HFF-Myc (cell line): ENCODE measurements around the gene BRK1.

ENCODE experiments used
- DNase-seq: peaks from one replicate; pipeline ENCODE4 v3.0.0-alpha.2; 2011; ENCODE audit warnings: low read depth; ENCODE audit errors: extremely low read depth
- H3K4me3 ChIP-seq: replicated peaks from 2 replicates; pipeline ENCODE4 v1.5.1; 2011; ENCODE audit warnings: low read depth, mild to moderate bottlenecking, control low read depth, low read length
- TF ChIP-seq, protein P1 (sequence below): IDR thresholded peaks from 2 replicates; pipeline ENCODE4 v1.5.1; 2012; ENCODE audit warnings: mild to moderate bottlenecking, low read depth, low read length, control low read depth; ENCODE audit errors: missing control alignments

The BRK1 gene

DNA sequence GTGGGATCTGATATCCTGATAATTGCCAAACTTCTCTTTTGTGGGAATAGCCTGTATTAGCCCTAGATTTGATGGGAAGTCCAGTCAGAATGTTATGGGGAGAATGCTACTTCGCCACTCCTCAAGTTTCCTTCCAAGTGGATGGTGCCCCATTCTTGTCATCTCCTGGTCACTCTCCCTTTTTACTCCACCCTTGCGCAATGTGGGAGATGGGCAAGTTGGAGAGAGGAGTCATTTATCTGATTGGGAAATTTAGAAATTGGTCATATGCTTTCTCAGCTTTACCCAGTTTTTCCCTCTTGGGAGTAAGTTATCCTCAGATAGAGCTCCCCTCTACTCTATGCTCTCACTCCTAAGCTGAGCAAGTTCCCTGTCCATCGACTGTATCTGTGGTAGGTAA is 21.8 kb upstream of the BRK1 start:
- DNase-seq, result no peak
- TF ChIP-seq, protein P1, sequence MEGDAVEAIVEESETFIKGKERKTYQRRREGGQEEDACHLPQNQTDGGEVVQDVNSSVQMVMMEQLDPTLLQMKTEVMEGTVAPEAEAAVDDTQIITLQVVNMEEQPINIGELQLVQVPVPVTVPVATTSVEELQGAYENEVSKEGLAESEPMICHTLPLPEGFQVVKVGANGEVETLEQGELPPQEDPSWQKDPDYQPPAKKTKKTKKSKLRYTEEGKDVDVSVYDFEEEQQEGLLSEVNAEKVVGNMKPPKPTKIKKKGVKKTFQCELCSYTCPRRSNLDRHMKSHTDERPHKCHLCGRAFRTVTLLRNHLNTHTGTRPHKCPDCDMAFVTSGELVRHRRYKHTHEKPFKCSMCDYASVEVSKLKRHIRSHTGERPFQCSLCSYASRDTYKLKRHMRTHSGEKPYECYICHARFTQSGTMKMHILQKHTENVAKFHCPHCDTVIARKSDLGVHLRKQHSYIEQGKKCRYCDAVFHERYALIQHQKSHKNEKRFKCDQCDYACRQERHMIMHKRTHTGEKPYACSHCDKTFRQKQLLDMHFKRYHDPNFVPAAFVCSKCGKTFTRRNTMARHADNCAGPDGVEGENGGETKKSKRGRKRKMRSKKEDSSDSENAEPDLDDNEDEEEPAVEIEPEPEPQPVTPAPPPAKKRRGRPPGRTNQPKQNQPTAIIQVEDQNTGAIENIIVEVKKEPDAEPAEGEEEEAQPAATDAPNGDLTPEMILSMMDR, result no peak
- no peak overlapping the region for H3K4me3 ChIP-seq

GRCh38 chr3:10099041-10099440 is 16.4 kb upstream of the BRK1 start:
- no peak overlapping the region for H3K4me3 ChIP-seq
- no peak for DNase-seq
- TF ChIP-seq, protein P1, result no peak

DNA sequence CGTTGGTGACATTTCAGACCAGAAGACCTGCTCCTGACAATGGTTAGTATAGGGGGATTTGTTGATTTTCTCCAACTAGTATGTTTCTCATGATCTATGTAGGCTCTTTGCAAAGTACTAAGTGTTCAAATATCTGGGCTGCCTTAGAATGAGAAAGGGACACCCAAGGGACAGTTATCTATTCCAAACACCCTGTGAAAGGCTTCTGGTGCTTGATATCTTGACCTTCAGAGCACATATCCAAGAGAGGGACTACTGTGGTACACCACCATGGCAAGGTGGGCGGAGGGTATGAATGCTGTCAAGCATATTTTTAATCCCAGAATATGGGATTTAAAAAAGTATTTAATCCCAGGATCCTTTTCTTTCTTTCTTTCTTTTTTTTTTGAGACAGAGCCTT is 8.6 kb upstream of the BRK1 start:
- TF ChIP-seq, protein P1, result no peak
- DNase-seq, result no peak
- H3K4me3 ChIP-seq, result no peak overlapping the region

DNA sequence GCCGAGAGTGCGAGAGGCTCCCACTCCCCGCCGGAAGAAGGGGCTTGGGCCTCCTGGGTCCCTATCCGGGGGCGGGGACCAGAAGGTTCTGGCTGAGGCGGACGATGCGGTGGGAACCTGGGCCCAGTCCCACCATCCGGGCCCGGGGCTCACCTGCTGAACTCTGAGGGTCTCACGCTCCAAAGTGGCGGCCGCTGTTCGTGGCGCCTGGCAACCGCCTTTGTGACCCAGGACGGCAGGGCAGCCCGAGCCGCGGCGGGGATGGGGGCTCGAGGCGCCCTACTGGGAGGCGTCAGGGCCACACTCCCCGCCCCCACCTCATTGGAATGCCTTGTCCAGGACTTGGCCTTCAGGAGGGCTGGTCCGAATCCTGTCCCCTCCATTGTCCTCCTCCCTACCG is 7.4 kb upstream of the BRK1 start, which contains the start of gene FANCD2OS:
Gene FANCD2OS (minus strand): TSS at position 165 of the 400 bp plus-strand sequence. CDS start 3,481 bp downstream, outside the sequence.
- TF ChIP-seq, protein P1, result no peak
- no peak within 1 kb of the TSS for H3K4me3 ChIP-seq
- no peak for DNase-seq

GRCh38 chr3:10116138-10116460 is 624 bp downstream of the BRK1 start:
- H3K4me3 ChIP-seq, result peak overlapping the region; percentile 84
- TF ChIP-seq, protein P1, result no peak
- DNase-seq, result no peak

GRCh38 chr3:10116928-10117327 is 1.5 kb downstream of the BRK1 start:
- DNase-seq, result no peak
- H3K4me3 ChIP-seq, result peak overlapping the region; percentile 84
- TF ChIP-seq, protein P1, result no peak

- H3K4me3 ChIP-seq, result no peak overlapping the region
- TF ChIP-seq, protein P1, result no peak
- DNase-seq, result no peak
These were observed 3.9 kb downstream of the BRK1 start for GRCh38 chr3:10119376-10119775.
